GM12878 (cell line): Measurements from ENCODE around the gene ALS2.

ENCODE experiments used
- ATF2 ChIP-seq: IDR thresholded peaks from 2 replicates; pipeline ENCODE4 v1.6.1; 2012; ENCODE audit warnings: low read length, inconsistent platforms
- BRCA1 ChIP-seq: IDR thresholded peaks from 2 replicates; pipeline ENCODE4 v1.6.1; 2011; ENCODE audit warnings: low read depth, low read length, improper control_type of control experiment
- CBX5 ChIP-seq: sonication (generic); IDR thresholded peaks from 2 replicates; pipeline ENCODE4 v1.6.1; 2016; ENCODE audit warnings: low read depth, moderate library complexity, mild to moderate bottlenecking, inconsistent platforms
- CREB1 ChIP-seq: IDR thresholded peaks from 2 replicates; pipeline ENCODE4 v1.6.1; 2012; ENCODE audit warnings: low read depth, mild to moderate bottlenecking, inconsistent platforms
- CTCF ChIP-seq, 3 experiments: IDR thresholded peaks in 2 of 3; conservative IDR thresholded peaks in 1 of 3; 2 replicates each; pipeline ENCODE4 v1.5.1; 2011; ENCODE audit warnings: low read depth in 3 of 3, low read length in 3 of 3, mild to moderate bottlenecking in 3 of 3, control low read depth in 2 of 3, moderate library complexity in 2 of 3, inconsistent platforms in 1 of 3, mixed read lengths in 1 of 3; ENCODE audit not compliant: control insufficient read depth in 2 of 3, insufficient read depth in 1 of 3; ENCODE audit errors: extremely low read depth in 1 of 3
- EP300 ChIP-seq, 2 experiments: fragments of 150-350 bp in 1 of 2; IDR thresholded peaks; 2 replicates each; pipeline ENCODE4 v1.6.1; 2011 to 2012; ENCODE audit warnings: low read depth in 2 of 2, low read length in 2 of 2, borderline replicate concordance in 1 of 2, improper control_type of control experiment in 1 of 2, inconsistent platforms in 1 of 2; ENCODE audit not compliant: control insufficient read depth in 1 of 2
- LARP7 ChIP-seq: fragments of 450-650 bp; IDR thresholded peaks from 2 replicates; pipeline ENCODE4 v1.6.1; 2017; ENCODE audit warnings: mild to moderate bottlenecking
- MYC ChIP-seq: IDR thresholded peaks from 2 replicates; pipeline ENCODE4 v1.6.1; 2011; ENCODE audit warnings: mild to moderate bottlenecking, low read length, moderate library complexity, inconsistent platforms; ENCODE audit not compliant: insufficient read depth, insufficient replicate concordance, insufficient read length, severe bottlenecking
- NFIC ChIP-seq: IDR thresholded peaks from 2 replicates; pipeline ENCODE4 v1.6.1; 2012; ENCODE audit warnings: low read depth, mild to moderate bottlenecking, inconsistent platforms, low read length, moderate library complexity
- SKIL ChIP-seq: fragments of 450-650 bp; IDR thresholded peaks from 2 replicates; pipeline ENCODE4 v1.6.1; 2017; ENCODE audit warnings: mild to moderate bottlenecking, low read depth, inconsistent platforms; ENCODE audit not compliant: poor library complexity, severe bottlenecking
- SPI1 ChIP-seq: IDR thresholded peaks from 2 replicates; pipeline ENCODE4 v1.6.1; 2011; ENCODE audit warnings: low read depth, mild to moderate bottlenecking, low read length, moderate library complexity, borderline replicate concordance; ENCODE audit not compliant: insufficient read depth
- TAF1 ChIP-seq: IDR thresholded peaks from 2 replicates; pipeline ENCODE4 v1.6.1; 2011; ENCODE audit warnings: mild to moderate bottlenecking, low read depth, low read length, borderline replicate concordance
- USF2 ChIP-seq: IDR thresholded peaks from 2 replicates; pipeline ENCODE4 v1.6.1; 2011; ENCODE audit warnings: low read depth, low read length, improper control_type of control experiment, borderline replicate concordance
- ZNF384 ChIP-seq: IDR thresholded peaks from 2 replicates; pipeline ENCODE4 v1.6.1; 2012; ENCODE audit warnings: low read depth, mild to moderate bottlenecking, low read length, improper control_type of control experiment, borderline replicate concordance

GRCh38 chr2:201707753-201708152, 73.0 kb downstream of the ALS2 start:
- TF ChIP-seq EP300 (IDR thresholded peaks at IDR 0.05; ENCODE audit: borderline replicate concordance in 1 of 2, control insufficient read depth in 1 of 2, low read depth in 2 of 2, low read length in 2 of 2): no peak
- TF ChIP-seq ZNF384: no peak
- no peak for TF ChIP-seq TAF1
- TF ChIP-seq ATF2: no peak
- no peak for TF ChIP-seq CTCF (IDR thresholded peaks at IDR 0.05 in 2 of 3, conservative IDR thresholded peaks at IDR 0.05 in 1 of 3; ENCODE audit: control insufficient read depth in 2 of 3, extremely low read depth in 1 of 3, insufficient read depth in 1 of 3, low read depth in 3 of 3, low read length in 3 of 3)
- no peak for TF ChIP-seq LARP7
- no peak for TF ChIP-seq SPI1
- TF ChIP-seq SKIL: no peak
- TF ChIP-seq CBX5: no peak
- no peak for TF ChIP-seq BRCA1
- no peak for TF ChIP-seq NFIC
- TF ChIP-seq CREB1: no peak
- TF ChIP-seq MYC: no peak
- no peak for TF ChIP-seq USF2
